OCI-LY1 (cell line): Measurements from ENCODE around the gene LIPA.

Source experiments
- H2AFZ ChIP-seq: fragments of 200-600 bp; sonication (generic), shearing (Covaris generic); 2 replicates; pipeline ENCODE4 v1.6.0; 2014; ENCODE audit warnings: antibody characterized with exemption, mild to moderate bottlenecking, low read length
- H3F3A ChIP-seq: fragments of 200-600 bp; sonication (generic), shearing (Covaris generic); 2 replicates; pipeline ENCODE4 v1.6.0; 2014; ENCODE audit warnings: mild to moderate bottlenecking, antibody characterized with exemption, low read length, moderate library complexity; ENCODE audit not compliant: insufficient read depth
- H3K27ac ChIP-seq: fragments of 200-600 bp; sonication (generic); 2 replicates; pipeline ENCODE4 v1.5.1; 2014; ENCODE audit warnings: low read length, mixed run types, mild to moderate bottlenecking, low read depth; ENCODE audit not compliant: poor library complexity, severe bottlenecking
- H3K27me3 ChIP-seq: fragments of 200-600 bp; sonication (generic); 2 replicates; pipeline ENCODE4 v1.6.0; 2014; ENCODE audit warnings: antibody characterized with exemption, mild to moderate bottlenecking, low read length, moderate library complexity; ENCODE audit not compliant: insufficient read depth
- H3K36me3 ChIP-seq: fragments of 200-600 bp; sonication (generic); 2 replicates; pipeline ENCODE4 v1.6.1; 2014; ENCODE audit warnings: mild to moderate bottlenecking, antibody characterized with exemption, low read length, moderate library complexity, mixed read lengths; ENCODE audit not compliant: insufficient read depth
- H3K4me1 ChIP-seq: fragments of 200-600 bp; sonication (generic); 2 replicates; pipeline ENCODE4 v1.5.1; 2014; ENCODE audit warnings: mild to moderate bottlenecking, low read length, moderate library complexity; ENCODE audit not compliant: insufficient read depth, severe bottlenecking
- H3K4me2 ChIP-seq: fragments of 200-600 bp; sonication (generic), shearing (Covaris generic); 2 replicates; pipeline ENCODE4 v1.6.1; 2014; ENCODE audit warnings: low read length
- H3K4me3 ChIP-seq: fragments of 200-600 bp; sonication (generic); 2 replicates; pipeline ENCODE4 v1.5.1; 2014; ENCODE audit warnings: low read length, low read depth, mild to moderate bottlenecking, mixed read lengths; ENCODE audit not compliant: poor library complexity, severe bottlenecking
- H3K79me2 ChIP-seq: fragments of 200-600 bp; shearing (Covaris generic); 2 replicates; pipeline ENCODE4 v1.6.1; 2016; ENCODE audit warnings: mixed run types, low read length, mixed read lengths; ENCODE audit not compliant: insufficient read depth
- H3K9ac ChIP-seq: fragments of 200-600 bp; sonication (generic), shearing (Covaris generic); 2 replicates; pipeline ENCODE4 v1.6.1; 2014; ENCODE audit warnings: mild to moderate bottlenecking, low read length, mixed read lengths
- H3K9me2 ChIP-seq: fragments of 200-600 bp; sonication (generic), shearing (Covaris generic); 2 replicates; pipeline ENCODE4 v1.6.1; 2014; ENCODE audit warnings: low read depth, mild to moderate bottlenecking, low read length, mixed read lengths
- H3K9me3 ChIP-seq: fragments of 200-600 bp; shearing (Covaris generic); 2 replicates; pipeline ENCODE4 v1.6.1; 2014; ENCODE audit warnings: low read length, mixed read lengths
- H4K20me1 ChIP-seq: fragments of 200-600 bp; sonication (generic), shearing (Covaris generic); 2 replicates; pipeline ENCODE4 v1.6.0; 2016; ENCODE audit warnings: mild to moderate bottlenecking, low read length; ENCODE audit not compliant: insufficient read depth
- EZH2 ChIP-seq: fragments of 200-600 bp; sonication (generic), shearing (Covaris generic); IDR thresholded peaks from 2 replicates; pipeline ENCODE4 v1.8.0; 2017; ENCODE audit warnings: borderline replicate concordance, mixed run types, mild to moderate bottlenecking, antibody characterized with exemption, low read length, moderate library complexity, mixed read lengths
- TF ChIP-seq, protein P1 (sequence below): fragments of 200-600 bp; sonication (generic), shearing (Covaris generic); IDR thresholded peaks from 2 replicates; pipeline ENCODE4 v1.5.1; 2017; ENCODE audit warnings: mild to moderate bottlenecking, antibody characterized with exemption, low read length, moderate library complexity, mixed read lengths

Gene LIPA

DNA sequence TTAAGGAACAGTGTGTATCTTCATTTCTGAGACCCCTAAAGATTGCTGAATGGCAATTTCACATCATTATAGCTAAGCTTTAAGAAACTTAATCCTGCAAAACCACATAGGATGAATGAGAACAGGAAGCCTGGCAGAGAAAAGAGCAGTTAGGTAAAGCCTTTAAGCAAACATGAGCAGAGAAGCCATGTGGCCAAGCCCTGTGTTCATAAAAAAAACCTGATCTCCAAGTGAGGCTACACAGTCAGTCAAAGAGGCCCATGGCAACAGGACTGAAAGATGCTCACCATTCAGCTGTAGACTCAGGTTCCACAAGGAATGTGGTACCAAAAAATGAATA, 9.3 kb downstream of the LIPA start:
- H3K9me2 ChIP-seq, result no peaks in the 10 kb centered on the region
- H3F3A ChIP-seq, result no peaks in the 10 kb centered on the region
- peaks cover 37% of the 10 kb centered on the region for H3K4me1 ChIP-seq
- H3K27me3 ChIP-seq, result no peaks in the 10 kb centered on the region
- H3K4me3 ChIP-seq, result no peak overlapping the region
- H3K9me3 ChIP-seq, result no peaks in the 10 kb centered on the region
- H3K79me2 ChIP-seq, result no peaks in the 10 kb centered on the region
- no peak overlapping the region for H3K9ac ChIP-seq
- H3K27ac ChIP-seq, result no peak overlapping the region
- no peak overlapping the region for H2AFZ ChIP-seq
- no peak overlapping the region for H3K4me2 ChIP-seq
- TF ChIP-seq, protein P1, sequence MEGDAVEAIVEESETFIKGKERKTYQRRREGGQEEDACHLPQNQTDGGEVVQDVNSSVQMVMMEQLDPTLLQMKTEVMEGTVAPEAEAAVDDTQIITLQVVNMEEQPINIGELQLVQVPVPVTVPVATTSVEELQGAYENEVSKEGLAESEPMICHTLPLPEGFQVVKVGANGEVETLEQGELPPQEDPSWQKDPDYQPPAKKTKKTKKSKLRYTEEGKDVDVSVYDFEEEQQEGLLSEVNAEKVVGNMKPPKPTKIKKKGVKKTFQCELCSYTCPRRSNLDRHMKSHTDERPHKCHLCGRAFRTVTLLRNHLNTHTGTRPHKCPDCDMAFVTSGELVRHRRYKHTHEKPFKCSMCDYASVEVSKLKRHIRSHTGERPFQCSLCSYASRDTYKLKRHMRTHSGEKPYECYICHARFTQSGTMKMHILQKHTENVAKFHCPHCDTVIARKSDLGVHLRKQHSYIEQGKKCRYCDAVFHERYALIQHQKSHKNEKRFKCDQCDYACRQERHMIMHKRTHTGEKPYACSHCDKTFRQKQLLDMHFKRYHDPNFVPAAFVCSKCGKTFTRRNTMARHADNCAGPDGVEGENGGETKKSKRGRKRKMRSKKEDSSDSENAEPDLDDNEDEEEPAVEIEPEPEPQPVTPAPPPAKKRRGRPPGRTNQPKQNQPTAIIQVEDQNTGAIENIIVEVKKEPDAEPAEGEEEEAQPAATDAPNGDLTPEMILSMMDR, result no peak
- TF ChIP-seq EZH2, result no peak
- no peaks in the 10 kb centered on the region for H4K20me1 ChIP-seq
- no peaks in the 10 kb centered on the region for H3K36me3 ChIP-seq

DNA sequence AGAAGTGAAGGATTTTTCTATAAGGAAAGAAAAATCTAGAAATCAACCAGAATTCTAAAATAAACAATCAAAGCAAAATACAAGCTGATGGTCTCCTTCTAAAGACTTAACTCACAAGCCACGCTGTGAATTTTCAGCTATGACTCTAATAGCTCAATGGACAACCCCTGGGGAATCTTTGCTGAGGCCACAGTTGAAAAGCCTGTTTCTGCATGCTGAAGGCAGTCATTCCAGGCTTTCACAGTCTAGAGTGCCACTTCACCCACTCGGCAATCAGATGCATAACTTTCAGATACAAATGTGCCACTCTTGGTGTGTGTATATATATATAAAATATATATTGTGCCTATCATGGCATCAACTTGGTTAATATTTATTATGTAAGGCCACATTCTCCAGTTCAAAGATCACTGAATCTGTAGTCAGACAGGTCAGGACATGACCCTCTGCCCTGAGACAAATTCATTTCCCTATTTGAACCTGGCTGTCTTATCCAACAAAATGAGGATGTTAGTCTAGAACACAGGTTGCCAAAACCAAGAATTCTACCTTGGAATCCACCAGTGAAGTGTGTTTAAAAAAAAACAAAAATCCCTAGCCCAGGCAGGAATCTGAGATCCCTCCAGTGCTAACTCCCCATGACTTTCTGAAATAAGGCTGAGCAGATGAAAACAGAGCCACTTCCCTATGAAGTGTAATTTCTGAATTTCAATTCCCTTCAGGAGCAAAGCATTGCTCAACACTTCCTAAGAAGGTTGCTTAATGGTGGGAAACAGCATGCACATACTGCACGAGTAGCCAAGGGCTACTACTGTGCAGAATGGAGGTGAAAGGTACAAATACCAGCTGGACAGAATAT, 9.9 kb downstream of the LIPA start:
- Histone ChIP-seq H3K27me3 (no peaks in the 10 kb centered on the region), H3K4me1 (peaks cover 37% of the 10 kb centered on the region), H3K9ac (no peak overlapping the region), H3K27ac (no peak overlapping the region), H2AFZ (no peak overlapping the region), H4K20me1 (no peaks in the 10 kb centered on the region), H3K36me3 (no peaks in the 10 kb centered on the region), H3K9me3 (no peaks in the 10 kb centered on the region), H3K4me3 (no peak overlapping the region), H3K4me2 (no peak overlapping the region), H3K9me2 (no peaks in the 10 kb centered on the region), H3F3A (no peaks in the 10 kb centered on the region), H3K79me2 (no peaks in the 10 kb centered on the region)
- TF ChIP-seq, protein P1, result no peak
- TF ChIP-seq EZH2, result no peak

DNA sequence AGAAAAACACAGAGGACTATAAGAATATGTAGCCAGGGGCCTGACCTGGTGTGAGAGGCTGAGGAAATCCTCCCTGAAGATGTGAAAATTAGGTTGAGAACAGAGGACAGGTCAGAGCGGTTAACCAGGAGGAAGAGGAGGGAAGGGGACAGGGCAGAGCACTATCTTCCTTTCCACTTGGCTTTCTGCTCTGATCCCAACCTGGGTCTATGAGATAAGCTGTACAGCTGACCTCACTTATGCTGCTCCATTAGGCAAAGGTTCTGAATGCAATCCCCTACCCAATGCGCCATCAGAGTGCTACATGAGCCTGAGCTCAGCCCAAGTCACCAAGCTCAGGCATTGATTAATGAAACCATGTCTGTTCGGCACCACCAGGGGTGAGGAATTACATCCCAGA, 10.5 kb downstream of the LIPA start:
- Histone ChIP-seq H3F3A (no peaks in the 10 kb centered on the region), H3K9me2 (no peaks in the 10 kb centered on the region), H3K4me1 (peaks cover 35% of the 10 kb centered on the region), H3K27me3 (no peaks in the 10 kb centered on the region), H3K9me3 (no peaks in the 10 kb centered on the region), H3K4me2 (no peak overlapping the region), H3K27ac (no peak overlapping the region), H3K4me3 (no peak overlapping the region), H4K20me1 (no peaks in the 10 kb centered on the region), H3K9ac (no peak overlapping the region), H3K79me2 (no peaks in the 10 kb centered on the region), H3K36me3 (no peaks in the 10 kb centered on the region), H2AFZ (no peak overlapping the region)
- no peak for TF ChIP-seq EZH2
- TF ChIP-seq, protein P1, result no peak
